ENCODE measurements around the gene C10orf71.

C10orf71 gene

DNA sequence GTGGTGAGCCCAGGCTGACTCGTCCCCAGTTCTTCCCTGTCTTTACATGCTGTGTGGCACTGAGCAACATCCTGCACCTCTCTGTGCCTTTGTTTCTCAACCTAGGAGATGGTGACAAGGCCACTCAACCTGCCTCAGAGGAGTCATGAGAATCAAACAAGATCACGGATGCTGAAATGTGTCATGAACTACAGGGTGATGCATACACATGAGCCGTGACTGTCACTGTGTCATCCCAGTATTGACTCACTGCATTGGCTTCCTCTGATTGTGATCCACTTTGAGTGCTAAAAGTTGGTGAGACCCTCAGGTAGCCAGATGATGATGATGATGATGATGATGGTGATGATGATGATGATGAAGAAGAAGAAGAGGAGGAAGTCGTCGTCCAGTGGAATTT, 11.5 kb downstream of the C10orf71 start:
- TF ChIP-seq CEBPB (IDR thresholded peaks at IDR 0.05) = no peak
- no peak for TF ChIP-seq ZBTB7A (IDR thresholded peaks at IDR 0.05; ENCODE audit: low read depth)
- TF ChIP-seq, protein P1, sequence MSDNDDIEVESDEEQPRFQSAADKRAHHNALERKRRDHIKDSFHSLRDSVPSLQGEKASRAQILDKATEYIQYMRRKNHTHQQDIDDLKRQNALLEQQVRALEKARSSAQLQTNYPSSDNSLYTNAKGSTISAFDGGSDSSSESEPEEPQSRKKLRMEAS (IDR thresholded peaks at IDR 0.05) = no peak
- TF ChIP-seq FOXM1 (IDR thresholded peaks at IDR 0.05; ENCODE audit: borderline replicate concordance, low read depth) = no peak
- no peak for TF ChIP-seq RAD21 (IDR thresholded peaks at IDR 0.05; ENCODE audit: low read depth)
- no peak for TF ChIP-seq TEAD4 (IDR thresholded peaks at IDR 0.05)
- TF ChIP-seq EP300 (IDR thresholded peaks at IDR 0.05; ENCODE audit: borderline replicate concordance) = no peak
- TF ChIP-seq, protein P2, sequence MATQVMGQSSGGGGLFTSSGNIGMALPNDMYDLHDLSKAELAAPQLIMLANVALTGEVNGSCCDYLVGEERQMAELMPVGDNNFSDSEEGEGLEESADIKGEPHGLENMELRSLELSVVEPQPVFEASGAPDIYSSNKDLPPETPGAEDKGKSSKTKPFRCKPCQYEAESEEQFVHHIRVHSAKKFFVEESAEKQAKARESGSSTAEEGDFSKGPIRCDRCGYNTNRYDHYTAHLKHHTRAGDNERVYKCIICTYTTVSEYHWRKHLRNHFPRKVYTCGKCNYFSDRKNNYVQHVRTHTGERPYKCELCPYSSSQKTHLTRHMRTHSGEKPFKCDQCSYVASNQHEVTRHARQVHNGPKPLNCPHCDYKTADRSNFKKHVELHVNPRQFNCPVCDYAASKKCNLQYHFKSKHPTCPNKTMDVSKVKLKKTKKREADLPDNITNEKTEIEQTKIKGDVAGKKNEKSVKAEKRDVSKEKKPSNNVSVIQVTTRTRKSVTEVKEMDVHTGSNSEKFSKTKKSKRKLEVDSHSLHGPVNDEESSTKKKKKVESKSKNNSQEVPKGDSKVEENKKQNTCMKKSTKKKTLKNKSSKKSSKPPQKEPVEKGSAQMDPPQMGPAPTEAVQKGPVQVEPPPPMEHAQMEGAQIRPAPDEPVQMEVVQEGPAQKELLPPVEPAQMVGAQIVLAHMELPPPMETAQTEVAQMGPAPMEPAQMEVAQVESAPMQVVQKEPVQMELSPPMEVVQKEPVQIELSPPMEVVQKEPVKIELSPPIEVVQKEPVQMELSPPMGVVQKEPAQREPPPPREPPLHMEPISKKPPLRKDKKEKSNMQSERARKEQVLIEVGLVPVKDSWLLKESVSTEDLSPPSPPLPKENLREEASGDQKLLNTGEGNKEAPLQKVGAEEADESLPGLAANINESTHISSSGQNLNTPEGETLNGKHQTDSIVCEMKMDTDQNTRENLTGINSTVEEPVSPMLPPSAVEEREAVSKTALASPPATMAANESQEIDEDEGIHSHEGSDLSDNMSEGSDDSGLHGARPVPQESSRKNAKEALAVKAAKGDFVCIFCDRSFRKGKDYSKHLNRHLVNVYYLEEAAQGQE (IDR thresholded peaks at IDR 0.05; ENCODE audit: low read depth) = no peak
- TF ChIP-seq EGR1 (IDR thresholded peaks at IDR 0.05) = no peak
- TF ChIP-seq NFIC (IDR thresholded peaks at IDR 0.05) = no peak
- no peak for TF ChIP-seq TAF1 (IDR thresholded peaks at IDR 0.05; ENCODE audit: low read depth)
- TF ChIP-seq TCF12 (IDR thresholded peaks at IDR 0.05; ENCODE audit: low read depth) = no peak
- TF ChIP-seq, protein P3, sequence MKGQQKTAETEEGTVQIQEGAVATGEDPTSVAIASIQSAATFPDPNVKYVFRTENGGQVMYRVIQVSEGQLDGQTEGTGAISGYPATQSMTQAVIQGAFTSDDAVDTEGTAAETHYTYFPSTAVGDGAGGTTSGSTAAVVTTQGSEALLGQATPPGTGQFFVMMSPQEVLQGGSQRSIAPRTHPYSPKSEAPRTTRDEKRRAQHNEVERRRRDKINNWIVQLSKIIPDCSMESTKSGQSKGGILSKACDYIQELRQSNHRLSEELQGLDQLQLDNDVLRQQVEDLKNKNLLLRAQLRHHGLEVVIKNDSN (IDR thresholded peaks at IDR 0.05) = no peak
- TF ChIP-seq CREB1 (IDR thresholded peaks at IDR 0.05; ENCODE audit: low read depth) = no peak
- no peak for TF ChIP-seq YY1 (IDR thresholded peaks at IDR 0.05; ENCODE audit: low read depth)

DNA sequence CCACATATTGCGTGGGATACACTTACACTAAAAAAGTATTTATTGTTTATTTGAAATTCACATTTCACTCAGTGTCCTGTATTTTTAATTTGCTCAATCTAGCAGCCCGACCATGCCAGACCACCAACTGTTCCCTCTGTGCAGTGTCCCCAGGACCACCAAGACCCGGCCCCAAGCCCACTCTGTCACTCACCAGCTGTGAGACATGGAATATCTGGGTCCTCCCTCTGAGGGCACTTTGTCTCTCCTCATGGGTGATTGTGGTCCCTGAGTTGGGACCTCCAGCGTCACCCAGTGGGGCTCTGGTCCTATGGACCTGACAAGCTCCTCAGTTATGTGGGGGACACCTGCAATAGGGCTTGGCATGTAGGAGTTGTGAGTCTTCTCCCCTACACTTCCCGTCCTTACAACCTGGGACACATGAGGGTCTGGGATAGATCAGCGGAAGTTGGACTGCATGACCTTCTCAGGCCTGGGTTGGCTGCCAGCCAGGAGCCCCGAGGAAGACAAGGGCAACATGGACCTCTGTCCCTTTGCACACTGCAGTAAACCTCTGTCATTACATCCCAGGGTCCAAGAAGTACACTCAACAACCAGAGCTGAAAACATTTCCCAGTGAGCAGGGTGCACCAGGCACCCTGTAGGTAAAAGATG, 12.1 kb downstream of the C10orf71 start:
- TF ChIP-seq TEAD4 (IDR thresholded peaks at IDR 0.05) (no peak), ZBTB7A (IDR thresholded peaks at IDR 0.05; ENCODE audit: low read depth) (no peak), EGR1 (IDR thresholded peaks at IDR 0.05) (no peak), EP300 (IDR thresholded peaks at IDR 0.05; ENCODE audit: borderline replicate concordance) (no peak), CREB1 (IDR thresholded peaks at IDR 0.05; ENCODE audit: low read depth) (no peak), CEBPB (IDR thresholded peaks at IDR 0.05) (no peak), FOXM1 (IDR thresholded peaks at IDR 0.05; ENCODE audit: borderline replicate concordance, low read depth) (no peak)

DNA sequence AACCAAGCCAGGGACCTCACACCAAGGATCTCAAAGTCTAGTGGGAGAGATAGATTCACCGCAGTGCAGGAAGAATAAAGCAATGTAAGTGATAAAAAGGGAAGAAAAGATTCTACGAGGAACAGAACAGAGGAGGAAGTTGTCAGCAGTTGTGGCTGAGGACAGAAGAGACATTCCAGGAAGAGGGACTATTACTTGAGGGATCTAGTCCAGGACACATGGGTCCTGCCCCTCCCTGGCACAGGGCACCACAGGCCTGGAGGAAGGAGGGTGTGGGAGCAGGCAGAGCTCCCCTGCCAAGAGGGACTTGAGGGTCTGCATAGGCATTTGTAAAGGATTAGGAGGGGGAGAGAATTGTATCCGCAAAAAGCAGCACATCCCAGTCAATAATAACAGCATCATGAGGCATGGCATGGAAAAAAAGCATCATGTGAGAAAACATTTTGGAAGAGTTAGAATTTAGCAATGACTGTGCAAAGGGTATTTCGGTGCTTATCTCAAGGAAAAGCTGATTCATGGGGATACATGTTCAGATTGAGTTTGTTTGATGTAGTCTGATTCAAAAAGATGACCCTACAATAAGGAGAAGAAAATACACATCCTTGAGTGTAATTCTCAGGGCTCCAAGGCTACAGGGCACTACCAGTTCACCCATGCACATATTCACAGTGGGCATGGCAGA, 12.7 kb downstream of the C10orf71 start:
- no peak for TF ChIP-seq TAF1 (IDR thresholded peaks at IDR 0.05; ENCODE audit: low read depth)
- no peak for TF ChIP-seq CREB1 (IDR thresholded peaks at IDR 0.05; ENCODE audit: low read depth)
- TF ChIP-seq, protein P2 (IDR thresholded peaks at IDR 0.05; ENCODE audit: low read depth) = no peak

DNA sequence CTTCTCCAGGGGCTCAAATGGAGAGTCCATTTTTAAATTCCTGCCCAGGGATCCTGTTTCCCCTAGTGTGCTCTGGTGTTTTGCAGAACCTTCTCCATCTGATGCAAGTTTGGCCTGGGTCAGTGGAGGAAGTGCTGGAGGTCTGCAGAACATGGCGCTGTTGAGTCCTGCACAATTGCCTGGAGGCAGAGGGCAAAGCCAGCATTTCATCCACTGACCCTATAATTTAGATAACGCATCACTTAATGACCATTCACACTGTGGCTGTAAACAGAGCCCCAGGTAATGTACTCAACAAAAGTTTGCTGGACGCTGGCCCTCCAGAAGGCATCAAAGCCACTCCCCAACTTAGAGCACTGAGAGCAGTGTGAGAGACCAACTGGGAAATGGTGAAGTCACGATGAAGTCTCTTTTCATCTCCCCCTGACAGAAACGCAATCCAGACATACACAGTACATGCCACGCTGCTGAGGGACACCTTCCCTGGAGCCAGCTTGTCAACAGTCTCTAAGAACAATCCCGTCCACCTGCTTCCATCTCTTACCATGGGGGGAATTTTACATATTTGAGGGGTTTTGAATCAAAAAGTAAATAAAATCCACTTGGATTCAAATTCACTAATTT, 13.4 kb downstream of the C10orf71 start:
- TF ChIP-seq FOXM1 (IDR thresholded peaks at IDR 0.05; ENCODE audit: borderline replicate concordance, low read depth) (no peak), ZBTB7A (IDR thresholded peaks at IDR 0.05; ENCODE audit: low read depth) (no peak), RAD21 (IDR thresholded peaks at IDR 0.05; ENCODE audit: low read depth) (no peak), TEAD4 (IDR thresholded peaks at IDR 0.05) (no peak), YY1 (IDR thresholded peaks at IDR 0.05; ENCODE audit: low read depth) (no peak), CEBPB (IDR thresholded peaks at IDR 0.05) (no peak), TCF12 (IDR thresholded peaks at IDR 0.05; ENCODE audit: low read depth) (no peak), NFIC (IDR thresholded peaks at IDR 0.05) (no peak), TAF1 (IDR thresholded peaks at IDR 0.05; ENCODE audit: low read depth) (no peak), CREB1 (IDR thresholded peaks at IDR 0.05; ENCODE audit: low read depth) (no peak), EP300 (IDR thresholded peaks at IDR 0.05; ENCODE audit: borderline replicate concordance) (no peak)
- TF ChIP-seq, protein P2 (IDR thresholded peaks at IDR 0.05; ENCODE audit: low read depth) = no peak
- TF ChIP-seq, protein P3 (IDR thresholded peaks at IDR 0.05) = no peak
- TF ChIP-seq, protein P1 (IDR thresholded peaks at IDR 0.05) = no peak
